HEK293 (cell line): Measurements from ENCODE around the gene CPNE5.
A peak's percentile ranks its signal among the peaks of the same experiment; 100 is the strongest.
"Not testable (repeated sequence)": the region's sequence is repeated elsewhere in the genome, so short reads cannot be mapped to it uniquely, and the experiment has no call there.

Experiments
- CTCF ChIA-PET: fragments of 350-600 bp; formaldehyde crosslinking; extraction: SDS; loops from one replicate; lab custom pipeline; 2021; ENCODE audit warnings: antibody characterized with exemption; lab: Yijun Ruan, JAX
- POLR2A ChIA-PET: fragments of 300-600 bp; formaldehyde crosslinking; extraction: SDS; loops from one replicate; lab custom pipeline; 2020; ENCODE audit warnings: antibody characterized with exemption, inconsistent platforms; lab: Yijun Ruan, JAX
- H3K27ac ChIP-seq: fragments of 200-500 bp; sonication (Bioruptor generic); 2 replicates; pipeline ENCODE4 v1.5.1; 2014; ENCODE audit warnings: low read depth, low read length, control low read depth, inconsistent platforms; ENCODE audit errors: extremely low read depth
- H3K36me3 ChIP-seq, 2 experiments: fragments of 200-500 bp in 1 of 2; sonication (Bioruptor generic) in 1 of 2; 1 replicate in 1 of 2; 2 replicates in 1 of 2; pipeline ENCODE4 v1.5.1; 2014 to 2017; ENCODE audit warnings: inconsistent platforms in 2 of 2, low read length in 2 of 2; ENCODE audit not compliant: control insufficient read depth in 2 of 2, insufficient read depth in 1 of 2
- H3K4me1 ChIP-seq: fragments of 200-500 bp; sonication (Bioruptor generic); 2 replicates; pipeline ENCODE4 v1.5.1; 2014; ENCODE audit warnings: mild to moderate bottlenecking, low read length, inconsistent platforms; ENCODE audit not compliant: control insufficient read depth, insufficient read depth
- H3K4me3 ChIP-seq: 2 replicates; pipeline ENCODE4 v1.5.1; 2011; ENCODE audit warnings: low read depth, mild to moderate bottlenecking, control low read depth, low read length, moderate library complexity
- H3K9me3 ChIP-seq: fragments of 200-500 bp; sonication (Bioruptor generic); 2 replicates; pipeline ENCODE4 v1.5.1; 2014; ENCODE audit warnings: low read depth, low read length, inconsistent platforms; ENCODE audit not compliant: control insufficient read depth, insufficient read depth
- CTCF ChIP-seq: fragments of 450-650 bp; formaldehyde crosslinking; IDR thresholded peaks from 2 replicates; pipeline ENCODE4 v1.5.1; 2016; ENCODE audit warnings: missing biosample characterization, missing genetic modification characterization
- KLF7 ChIP-seq: fragments of 450-650 bp; formaldehyde crosslinking; IDR thresholded peaks from 2 replicates; pipeline ENCODE4 v1.5.1; 2016; ENCODE audit warnings: missing biosample characterization, missing genetic modification characterization, borderline replicate concordance
- KLF9 ChIP-seq: fragments of 450-650 bp; formaldehyde crosslinking; IDR thresholded peaks from 2 replicates; pipeline ENCODE4 v1.5.1; 2016; ENCODE audit warnings: missing biosample characterization, missing genetic modification characterization, low read depth
- PBX3 ChIP-seq: sonication (generic); formaldehyde crosslinking; IDR thresholded peaks from 2 replicates; pipeline ENCODE4 v1.8.1; 2022; ENCODE audit warnings: mild to moderate bottlenecking, moderate library complexity, missing genetic modification reagents
- SCRT2 ChIP-seq: fragments of 450-650 bp; formaldehyde crosslinking; IDR thresholded peaks from 2 replicates; pipeline ENCODE4 v1.5.1; 2016; ENCODE audit warnings: missing biosample characterization, missing genetic modification characterization
- SETDB1 ChIP-seq: IDR thresholded peaks from one replicate; pipeline ENCODE4 v1.6.1; 2017; ENCODE audit warnings: mild to moderate bottlenecking, low read length, moderate library complexity, mixed read lengths; ENCODE audit not compliant: insufficient read length
- ZEB2 ChIP-seq: fragments of 450-650 bp; formaldehyde crosslinking; IDR thresholded peaks from 2 replicates; pipeline ENCODE4 v1.5.1; 2016; ENCODE audit warnings: missing biosample characterization, missing genetic modification characterization
- ZFP37 ChIP-seq: fragments of 450-650 bp; formaldehyde crosslinking; IDR thresholded peaks from 2 replicates; pipeline ENCODE4 v1.5.1; 2016; ENCODE audit warnings: missing biosample characterization, missing genetic modification characterization
- ZNF10 ChIP-seq: fragments of 450-650 bp; formaldehyde crosslinking; IDR thresholded peaks from 2 replicates; pipeline ENCODE4 v1.5.1; 2017; ENCODE audit warnings: missing biosample characterization, missing genetic modification characterization
- ZNF19 ChIP-seq: fragments of 450-650 bp; formaldehyde crosslinking; IDR thresholded peaks from 2 replicates; pipeline ENCODE4; 2016; ENCODE audit warnings: missing biosample characterization, missing genetic modification characterization, low read depth
- ZNF221 ChIP-seq: fragments of 450-650 bp; formaldehyde crosslinking; IDR thresholded peaks from 2 replicates; pipeline ENCODE4 v1.5.1; 2017; ENCODE audit warnings: missing biosample characterization, missing genetic modification characterization, borderline replicate concordance
- ZNF223 ChIP-seq: fragments of 450-650 bp; formaldehyde crosslinking; IDR thresholded peaks from 2 replicates; pipeline ENCODE4 v1.5.1; 2016; ENCODE audit warnings: missing biosample characterization, missing genetic modification characterization
- ZNF398 ChIP-seq: fragments of 450-650 bp; formaldehyde crosslinking; IDR thresholded peaks from 2 replicates; pipeline ENCODE4 v1.5.1; 2017; ENCODE audit warnings: missing biosample characterization, missing genetic modification characterization
- ZNF600 ChIP-seq: fragments of 450-650 bp; formaldehyde crosslinking; IDR thresholded peaks from 2 replicates; pipeline ENCODE4 v1.5.1; 2016; ENCODE audit warnings: missing biosample characterization, missing genetic modification characterization

The CPNE5 gene

GRCh38 chr6:36724514-36725390 lies 114.5 kb downstream of the CPNE5 start (continued):
- TF ChIP-seq ZEB2 (tag by site-specific recombination): 0 out of 2 replicates have a peak, but pooled peaks have one; percentile 25
- TF ChIP-seq ZNF398 (tag by site-specific recombination): no peak
- no peak for TF ChIP-seq ZNF19 (tag by site-specific recombination)
- TF ChIP-seq CTCF (tag by site-specific recombination): peak; percentile 77

- not testable (repeated sequence) for H3K4me3 ChIP-seq
Observed at GRCh38 chr6:36723992-36724391, 115.3 kb downstream of the CPNE5 start.

GRCh38 chr6:36722879-36723278 lies 116.4 kb downstream of the CPNE5 start:
- ChIA-PET POLR2A (interaction anchor here (0.7 to 1.3 kb wide), 2 partner anchors 44 to 108 kb away, joined by 3 to 4 read pairs; partner anchors contain the start of gene CDKN1A), CTCF (interaction anchor here (0.6 to 5.4 kb wide), 6 partner anchors 40 to 215 kb away, joined by 3 to 50 read pairs (median 8); no protein-coding TSS in a partner anchor)
- no peaks in the 10 kb centered on the region for H3K4me1 ChIP-seq
- H3K9me3 ChIP-seq: no peaks in the 10 kb centered on the region
- no peak overlapping the region for H3K27ac ChIP-seq
- H3K36me3 ChIP-seq: no peaks in the 10 kb centered on the region
- TF ChIP-seq ZNF19 (tag by site-specific recombination) (no peak), ZNF221 (tag by site-specific recombination) (no peak), ZNF223 (tag by site-specific recombination) (no peak), ZFP37 (tag by site-specific recombination) (no peak), KLF9 (tag by site-specific recombination) (no peak), SCRT2 (tag by site-specific recombination) (no peak), ZNF10 (no peak), KLF7 (tag by site-specific recombination) (no peak), ZNF600 (tag by site-specific recombination) (no peak), PBX3 (CRISPR knock-in tag) (no peak), SETDB1 (no peak)
- H3K4me3 ChIP-seq: no peak overlapping the region

More at GRCh38 chr6:36723992-36724391, 115.3 kb downstream of the CPNE5 start:
- not testable (repeated sequence) for H3K9me3 ChIP-seq, H3K27ac ChIP-seq, H3K36me3 ChIP-seq, H3K4me1 ChIP-seq
- ChIA-PET CTCF (interaction anchor here (0.6 to 5.4 kb wide), 31 partner anchors 8 to 346 kb away, joined by 3 to 50 read pairs (median 5); no protein-coding TSS in a partner anchor), POLR2A (interaction anchor here (0.7 to 2.0 kb wide), 3 partner anchors 45 to 109 kb away, joined by 4 to 8 read pairs (median 4); partner anchors contain the start of gene CDKN1A)
